22Rv1 (cell line): ENCODE measurements around the gene PRSS33.

Experiments
- ZFX ChIP-seq: fragments of 450-650 bp; IDR thresholded peaks from 2 replicates; pipeline ENCODE4 v1.6.1; 2017; ENCODE audit warnings: antibody characterized with exemption, borderline replicate concordance
- TF ChIP-seq, protein P1 (sequence below): fragments of 450-650 bp; IDR thresholded peaks from 2 replicates; pipeline ENCODE4 v1.5.1; 2017; ENCODE audit warnings: mild to moderate bottlenecking

GRCh38 chr16:2749476-2749875 lies 37.9 kb downstream of the PRSS33 start:
- TF ChIP-seq, protein P1, sequence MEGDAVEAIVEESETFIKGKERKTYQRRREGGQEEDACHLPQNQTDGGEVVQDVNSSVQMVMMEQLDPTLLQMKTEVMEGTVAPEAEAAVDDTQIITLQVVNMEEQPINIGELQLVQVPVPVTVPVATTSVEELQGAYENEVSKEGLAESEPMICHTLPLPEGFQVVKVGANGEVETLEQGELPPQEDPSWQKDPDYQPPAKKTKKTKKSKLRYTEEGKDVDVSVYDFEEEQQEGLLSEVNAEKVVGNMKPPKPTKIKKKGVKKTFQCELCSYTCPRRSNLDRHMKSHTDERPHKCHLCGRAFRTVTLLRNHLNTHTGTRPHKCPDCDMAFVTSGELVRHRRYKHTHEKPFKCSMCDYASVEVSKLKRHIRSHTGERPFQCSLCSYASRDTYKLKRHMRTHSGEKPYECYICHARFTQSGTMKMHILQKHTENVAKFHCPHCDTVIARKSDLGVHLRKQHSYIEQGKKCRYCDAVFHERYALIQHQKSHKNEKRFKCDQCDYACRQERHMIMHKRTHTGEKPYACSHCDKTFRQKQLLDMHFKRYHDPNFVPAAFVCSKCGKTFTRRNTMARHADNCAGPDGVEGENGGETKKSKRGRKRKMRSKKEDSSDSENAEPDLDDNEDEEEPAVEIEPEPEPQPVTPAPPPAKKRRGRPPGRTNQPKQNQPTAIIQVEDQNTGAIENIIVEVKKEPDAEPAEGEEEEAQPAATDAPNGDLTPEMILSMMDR, result no peak
- no peak for TF ChIP-seq ZFX
